H1 (cell line): ENCODE data around the gene ADD1. TPM values are rescaled to one million over a fixed set of nuclear protein-coding genes. Genes with fewer than 3 reads are reported as not detected.

Source experiments
- CTCF ChIA-PET: fragments of 300-600 bp; sonication (Branson Sonifier 250); formaldehyde crosslinking; loops from one replicate; lab custom pipeline; 2021; ENCODE audit not compliant: partially characterized antibody; lab: Charles Lee
- POLR2A ChIA-PET: fragments of 300-600 bp; sonication (Branson Sonifier 250); formaldehyde crosslinking; loops from one replicate; lab custom pipeline; 2021; ENCODE audit warnings: inconsistent platforms; ENCODE audit not compliant: partially characterized antibody; lab: Charles Lee
- DNase-seq, 2 experiments: peaks; one replicate each; pipeline versions ENCODE4 v3.0.0 to v3.0.0-alpha.2; 2010 to 2022; ENCODE audit warnings: low spot score in 2 of 2, low read depth in 1 of 2, mixed read lengths in 1 of 2
- FAIRE-seq: peaks from 2 replicates; lab custom pipeline; 2011; peaks lifted over from hg19 to GRCh38; lab: Jason Lieb, UNC
- H2AFZ ChIP-seq: 2 replicates; pipeline ENCODE4 v1.8.1; 2012; ENCODE audit warnings: low read length, inconsistent platforms
- H2AK5ac ChIP-seq: 2 replicates; pipeline ENCODE4 v1.6.1; 2013; ENCODE audit warnings: low read depth, low read length
- H2BK120ac ChIP-seq: replicated peaks from 2 replicates; pipeline ENCODE3; 2013; ENCODE audit warnings: low read depth, low read length, inconsistent platforms
- H2BK12ac ChIP-seq: 2 replicates; pipeline ENCODE4 v1.6.1; 2013; ENCODE audit warnings: low read depth, low read length
- H2BK15ac ChIP-seq: 2 replicates; pipeline ENCODE4 v1.6.1; 2013; ENCODE audit warnings: low read length
- H2BK20ac ChIP-seq: 2 replicates; pipeline ENCODE4 v1.6.1; 2013; ENCODE audit warnings: low read length
- H2BK5ac ChIP-seq: 2 replicates; pipeline ENCODE4 v1.6.1; 2013; ENCODE audit warnings: low read depth, low read length
- H3K14ac ChIP-seq: 2 replicates; pipeline ENCODE4 v1.6.1; 2013; ENCODE audit warnings: inconsistent platforms; ENCODE audit not compliant: insufficient read length
- H3K18ac ChIP-seq: 2 replicates; pipeline ENCODE4 v1.6.1; 2013; ENCODE audit warnings: low read length; ENCODE audit errors: extremely low read depth
- H3K23ac ChIP-seq: 2 replicates; pipeline ENCODE4 v1.6.1; 2013; ENCODE audit warnings: inconsistent platforms; ENCODE audit not compliant: insufficient read length
- H3K23me2 ChIP-seq: 2 replicates; pipeline ENCODE4 v1.6.1; 2013; ENCODE audit warnings: low read depth, low read length
- H3K27ac ChIP-seq: 2 replicates; pipeline ENCODE4 v1.6.1; 2011; ENCODE audit warnings: low read depth, low read length, inconsistent platforms
- H3K27me3 ChIP-seq, 4 experiments: replicated peaks in 1 of 4; 1 replicate in 1 of 4; 2 replicates in 3 of 4; pipeline versions ENCODE4 v1.6.1 to v1.8.1; 2011 to 2013; ENCODE audit warnings: low read length in 3 of 4, mild to moderate bottlenecking in 3 of 4, inconsistent platforms in 2 of 4, mixed read lengths in 2 of 4, moderate library complexity in 1 of 4; ENCODE audit not compliant: control insufficient read depth in 3 of 4, insufficient read depth in 3 of 4; ENCODE audit errors: extremely low read depth in 1 of 4
- H3K36me3 ChIP-seq, 4 experiments: 2 replicates each; pipeline versions ENCODE4 v1.6.1 to v1.8.1; 2011 to 2013; ENCODE audit warnings: mild to moderate bottlenecking in 4 of 4, low read length in 3 of 4, moderate library complexity in 2 of 4, control low read depth in 1 of 4, inconsistent platforms in 1 of 4; ENCODE audit not compliant: insufficient read depth in 4 of 4, control insufficient read depth in 2 of 4
- H3K4ac ChIP-seq: replicated peaks from 2 replicates; pipeline ENCODE3; 2013; ENCODE audit warnings: low read length, low read depth, mixed read lengths, inconsistent platforms; ENCODE audit not compliant: insufficient read length
- H3K4me1 ChIP-seq, 4 experiments: replicated peaks in 1 of 4; 1 replicate in 1 of 4; 2 replicates in 3 of 4; pipeline versions ENCODE4 v1.6.1 to v1.8.1; 2011 to 2013; ENCODE audit warnings: low read length in 3 of 4, inconsistent platforms in 2 of 4, mixed read lengths in 1 of 4; ENCODE audit not compliant: insufficient read depth in 4 of 4, control insufficient read depth in 3 of 4
- H3K4me2 ChIP-seq, 2 experiments: 2 replicates each; pipeline versions ENCODE4 v1.6.1 to v1.8.1; 2011 to 2013; ENCODE audit warnings: low read depth in 2 of 2, low read length in 2 of 2, control low read depth in 1 of 2, inconsistent platforms in 1 of 2, mild to moderate bottlenecking in 1 of 2; ENCODE audit not compliant: insufficient read depth in 1 of 2
- H3K4me3 ChIP-seq, 4 experiments: fragments of 200-600, 300-600 bp in 1 of 4; sonication (generic), shearing (Covaris generic), sonication (Bioruptor Twin) in 1 of 4; 2 replicates each; pipeline versions ENCODE4 v1.5.1 to v1.8.1; 2011 to 2016; ENCODE audit warnings: low read length in 4 of 4, low read depth in 3 of 4, control low read depth in 2 of 4, inconsistent platforms in 2 of 4, mild to moderate bottlenecking in 2 of 4, mixed read lengths in 1 of 4, moderate library complexity in 1 of 4; ENCODE audit not compliant: insufficient read depth in 2 of 4; ENCODE audit errors: extremely low read depth in 1 of 4
- H3K56ac ChIP-seq: replicated peaks from 2 replicates; pipeline ENCODE3; 2013; ENCODE audit warnings: low read depth, mild to moderate bottlenecking, mixed read lengths, low read length, inconsistent platforms; ENCODE audit not compliant: insufficient read length
- H3K79me1 ChIP-seq: 2 replicates; pipeline ENCODE4 v1.6.1; 2013; ENCODE audit warnings: low read depth, low read length, control low read depth
- H3K79me2 ChIP-seq, 2 experiments: 2 replicates each; pipeline versions ENCODE4 v1.6.1 to v1.8.1; 2012 to 2013; ENCODE audit warnings: low read length in 2 of 2, mild to moderate bottlenecking in 2 of 2, inconsistent platforms in 1 of 2; ENCODE audit not compliant: insufficient read depth in 2 of 2, control insufficient read depth in 1 of 2
- H3K9ac ChIP-seq, 4 experiments: replicated peaks in 1 of 4; 1 replicate in 1 of 4; 2 replicates in 3 of 4; pipeline versions ENCODE4 v1.6.1 to v1.8.1; 2011 to 2013; ENCODE audit warnings: low read depth in 3 of 4, low read length in 3 of 4, control low read depth in 2 of 4, mild to moderate bottlenecking in 2 of 4, moderate library complexity in 2 of 4, inconsistent platforms in 1 of 4; ENCODE audit errors: extremely low read depth in 1 of 4
- H3K9me3 ChIP-seq, 2 experiments: 2 replicates each; pipeline versions ENCODE4 v1.6.1 to v1.8.1; 2012 to 2013; ENCODE audit warnings: mild to moderate bottlenecking in 2 of 2, moderate library complexity in 2 of 2, control low read depth in 1 of 2, inconsistent platforms in 1 of 2, low read depth in 1 of 2, low read length in 1 of 2, mixed read lengths in 1 of 2; ENCODE audit not compliant: insufficient read depth in 2 of 2
- H4K20me1 ChIP-seq, 2 experiments: replicated peaks in 1 of 2; 2 replicates each; pipeline versions ENCODE3 to v1.8.1; 2011 to 2013; ENCODE audit warnings: inconsistent platforms in 2 of 2, low read length in 2 of 2, mild to moderate bottlenecking in 1 of 2; ENCODE audit not compliant: insufficient read depth in 2 of 2, control insufficient read depth in 1 of 2
- H4K5ac ChIP-seq: 2 replicates; pipeline ENCODE4 v1.6.1; 2013; ENCODE audit warnings: low read length, low read depth, mixed read lengths, inconsistent platforms; ENCODE audit not compliant: insufficient read length
- H4K8ac ChIP-seq: 2 replicates; pipeline ENCODE4 v1.8.0; 2013; ENCODE audit warnings: mild to moderate bottlenecking, moderate library complexity, low read length, inconsistent platforms; ENCODE audit not compliant: insufficient read depth; ENCODE audit errors: extremely low read depth
- H4K91ac ChIP-seq: replicated peaks from 2 replicates; pipeline ENCODE3; 2013; ENCODE audit warnings: low read length, mixed read lengths, inconsistent platforms; ENCODE audit not compliant: insufficient read length
- CHD2 ChIP-seq: IDR thresholded peaks from 2 replicates; pipeline ENCODE4 v1.6.1; 2012; ENCODE audit warnings: low read length, improper control_type of control experiment
- CTCF ChIP-seq, 3 experiments: IDR thresholded peaks; 1 replicate in 2 of 3; 2 replicates in 1 of 3; pipeline versions ENCODE4 v1.5.1 to v1.6.1; 2011; ENCODE audit warnings: low read length in 3 of 3, mild to moderate bottlenecking in 3 of 3, inconsistent platforms in 2 of 3, low read depth in 1 of 3, moderate library complexity in 1 of 3; ENCODE audit not compliant: insufficient read depth in 1 of 3; ENCODE audit errors: control extremely low read depth in 1 of 3
- POLR2AphosphoS5 ChIP-seq: IDR thresholded peaks from 2 replicates; pipeline ENCODE4 v1.6.1; 2011; ENCODE audit warnings: low read depth, low read length
- POU5F1 ChIP-seq: IDR thresholded peaks from 2 replicates; pipeline ENCODE4 v1.6.1; 2011; ENCODE audit warnings: low read depth, mild to moderate bottlenecking, low read length, moderate library complexity
- RAD21 ChIP-seq, 2 experiments: IDR thresholded peaks in 1 of 2; conservative IDR thresholded peaks in 1 of 2; 2 replicates each; pipeline ENCODE4 v1.6.1; 2011; ENCODE audit warnings: low read depth in 2 of 2, low read length in 2 of 2, improper control_type of control experiment in 1 of 2, inconsistent platforms in 1 of 2, mild to moderate bottlenecking in 1 of 2, moderate library complexity in 1 of 2
- WGBS, 2 experiments: shearing (Covaris generic) in 1 of 2; methylation state at CpG; one replicate each; pipeline versions ENCODE4 v1.1.6 to v1.1.7; 2013 to 2015; ENCODE audit warnings: low lambda C conversion rate in 2 of 2, mixed read lengths in 2 of 2, inconsistent platforms in 1 of 2, low coverage in 1 of 2, missing lambda C conversion rate in 1 of 2; ENCODE audit not compliant: insufficient replicate concordance in 2 of 2, insufficient coverage in 1 of 2, insufficient read length in 1 of 2; ENCODE audit errors: extremely low coverage in 1 of 2, missing lambda C conversion rate in 1 of 2; 5-methylcytosine and 5-hydroxymethylcytosine counted together
- polyA plus RNA-seq, 7 experiments: library from polyadenylated mRNA; depleted of rRNA in 3 of 7; stranded (reverse) in 5 of 7; unstranded in 2 of 7; fragments of >200 nt in 5 of 7; fragments of 200-250 nt in 2 of 7; gene quantifications; 1 replicate in 5 of 7; 2 replicates in 1 of 7; 4 replicates in 1 of 7; pipeline versions ENCODE4 v1.2.1 to v1.2.3, GENCODE V29; 2011 to 2013; ENCODE audit warnings: missing spikeins in 2 of 7, mixed read lengths in 2 of 7
- total RNA-seq: library from RNA; stranded (reverse); fragmentation: NEBNext Ultra II Directional; extraction: Animal tissue kit (Norgen Biotek cat#: 25700); gene quantifications from 2 replicates; pipeline ENCODE4 v1.2.1, GENCODE V29; 2021

The ADD1 gene
- total and polyA plus RNA-seq, 2 of the 8 experiments (the other 6 are each of a cell fraction or from before 2014, with no cell fraction given): 113 to 143 TPM

- H3K4me3 ChIP-seq: no peak overlapping the region
- no peak overlapping the region for H3K14ac ChIP-seq
- H3K23me2 ChIP-seq: peaks cover 15% of the 10 kb centered on the region
- no peak overlapping the region for H2AFZ ChIP-seq
- no peaks in the 10 kb centered on the region for H3K27me3 ChIP-seq
- H3K18ac ChIP-seq: no peak overlapping the region
- peaks cover 4 to 19% of the 10 kb centered on the region in 2 experiments for H4K20me1 ChIP-seq
- 0 out of 2 replicates have a peak overlapping the region, but pooled peaks have one; percentile 28 for H3K27ac ChIP-seq
- peak in 1 of 2 experiments; percentile 60 for DNase-seq
- no peak overlapping the region for H2BK120ac ChIP-seq
- no peak overlapping the region for H4K91ac ChIP-seq
- WGBS, 2 experiments: 91% methylated on average over 22 of the region's 34 CpGs; no CpG with 5 or more reads in 1 of the 2 experiments
- no peak overlapping the region for H4K8ac ChIP-seq
- no peak for FAIRE-seq
- no peak overlapping the region for H3K4me2 ChIP-seq
- H3K23ac ChIP-seq: no peak overlapping the region
- POLR2A ChIA-PET: interaction anchor here (0.6 to 1.8 kb wide), 3 partner anchors 8 to 214 kb away, joined by 3 to 5 read pairs (median 3); partner anchors contain the start of gene ADD1
- H3K9me3 ChIP-seq: no peaks in the 10 kb centered on the region
- no peak overlapping the region for H2AK5ac ChIP-seq
- no peak overlapping the region for H2BK15ac ChIP-seq
- no peak overlapping the region for H3K56ac ChIP-seq
- H3K4me1 ChIP-seq: peaks cover 0 to 12% (median 4%) of the 10 kb centered on the region in 4 experiments; a peak in 5 of 7 replicates
- peaks cover 5% of the 10 kb centered on the region for H3K79me1 ChIP-seq
- CTCF ChIA-PET: interaction anchor here (0.6 to 2.3 kb wide), 8 partner anchors 18 to 164 kb away, joined by 3 to 6 read pairs (median 4); no protein-coding TSS in a partner anchor
- TF ChIP-seq RAD21 (IDR thresholded peaks at IDR 0.05 in 1 of 2, conservative IDR thresholded peaks at IDR 0.05 in 1 of 2; ENCODE audit: low read depth in 2 of 2, low read length in 2 of 2) (peak in 1 of 2 experiments; percentile 26; a peak in 2 of 4 replicates), POU5F1 (no peak), CTCF (IDR thresholded peaks at IDR 0.05; ENCODE audit: control extremely low read depth in 1 of 3, insufficient read depth in 1 of 3, low read depth in 1 of 3, low read length in 3 of 3) (peak in 2 of 3 experiments; percentile 39 to 53; a peak in 3 of 4 replicates), CHD2 (no peak), POLR2AphosphoS5 (0 out of 2 replicates have a peak, but pooled peaks have one; percentile 1)
- TF ChIP-seq, all 59 proteins: peak for 3
- Histone ChIP-seq H3K36me3 (peaks cover 4 to 31% (median 21%) of the 10 kb centered on the region in 4 experiments), H4K5ac (no peak overlapping the region), H2BK12ac (no peak overlapping the region), H2BK20ac (no peak overlapping the region), H3K9ac (no peak overlapping the region), H3K79me2 (peaks cover 0 to 15% of the 10 kb centered on the region in 2 experiments; a peak in 2 of 4 replicates), H2BK5ac (no peak overlapping the region), H3K4ac (no peak overlapping the region)
These were observed 87.3 kb downstream of the ADD1 start for GRCh38 chr4:2930758-2931511.
